ENCODE data around the gene VWA8.

Gene VWA8

GRCh38 chr13:41610404-41610803 is 350.5 kb downstream of the VWA8 start:
- peaks cover 34% of the 10 kb centered on the region for H3K4me1 ChIP-seq (ENCODE audit: insufficient read depth, poor library complexity, severe bottlenecking)
- no peaks in the 10 kb centered on the region for H3K9me3 ChIP-seq (ENCODE audit: severe bottlenecking)
- TF ChIP-seq CTCF (IDR thresholded peaks at IDR 0.05; ENCODE audit: poor library complexity, severe bottlenecking): no peak
- H3K4me3 ChIP-seq (ENCODE audit: severe bottlenecking): no peak overlapping the region
- peak; percentile 99 for ATAC-seq (ENCODE audit: low read depth)
- H3K36me3 ChIP-seq (ENCODE audit: low read depth): peaks cover 30% of the 10 kb centered on the region; the same call in 1 of the 2 replicates
- peak overlapping the region; percentile 95 for H3K27ac ChIP-seq (ENCODE audit: poor library complexity, severe bottlenecking)
- DNase-seq (ENCODE audit: low spot score): peak; percentile 86
- no peaks in the 10 kb centered on the region for H3K27me3 ChIP-seq (ENCODE audit: insufficient read depth, poor library complexity, severe bottlenecking)

- no peak for ATAC-seq (ENCODE audit: low read depth)
- Histone ChIP-seq H3K4me1 (ENCODE audit: insufficient read depth, poor library complexity, severe bottlenecking) (peaks cover 34% of the 10 kb centered on the region), H3K27me3 (ENCODE audit: insufficient read depth, poor library complexity, severe bottlenecking) (no peaks in the 10 kb centered on the region), H3K4me3 (ENCODE audit: severe bottlenecking) (no peak overlapping the region), H3K36me3 (ENCODE audit: low read depth) (peaks cover 30% of the 10 kb centered on the region; the same call in 1 of the 2 replicates), H3K9me3 (ENCODE audit: severe bottlenecking) (no peaks in the 10 kb centered on the region), H3K27ac (ENCODE audit: poor library complexity, severe bottlenecking) (peak overlapping the region; percentile 95)
- DNase-seq (ENCODE audit: low spot score): no peak
- TF ChIP-seq CTCF (IDR thresholded peaks at IDR 0.05; ENCODE audit: poor library complexity, severe bottlenecking): no peak
These were observed 351.1 kb downstream of the VWA8 start for GRCh38 chr13:41609828-41610227.

GRCh38 chr13:41608839-41609177 is 352.1 kb downstream of the VWA8 start:
- DNase-seq (ENCODE audit: low spot score) (no peak), ATAC-seq (ENCODE audit: low read depth) (no peak)
- no peaks in the 10 kb centered on the region for H3K9me3 ChIP-seq (ENCODE audit: severe bottlenecking)
- H3K4me3 ChIP-seq (ENCODE audit: severe bottlenecking): no peak overlapping the region
- no peak overlapping the region for H3K27ac ChIP-seq (ENCODE audit: poor library complexity, severe bottlenecking)
- H3K4me1 ChIP-seq (ENCODE audit: insufficient read depth, poor library complexity, severe bottlenecking): peaks cover 37% of the 10 kb centered on the region
- no peak for TF ChIP-seq CTCF (IDR thresholded peaks at IDR 0.05; ENCODE audit: poor library complexity, severe bottlenecking)
- no peaks in the 10 kb centered on the region for H3K27me3 ChIP-seq (ENCODE audit: insufficient read depth, poor library complexity, severe bottlenecking)
- H3K36me3 ChIP-seq (ENCODE audit: low read depth): peaks cover 30% of the 10 kb centered on the region; the same call in 1 of the 2 replicates

- TF ChIP-seq CTCF (IDR thresholded peaks at IDR 0.05; ENCODE audit: poor library complexity, severe bottlenecking): no peak
- ATAC-seq (ENCODE audit: low read depth) (no peak), DNase-seq (ENCODE audit: low spot score) (no peak)
- Histone ChIP-seq H3K27me3 (ENCODE audit: insufficient read depth, poor library complexity, severe bottlenecking) (no peaks in the 10 kb centered on the region), H3K4me3 (ENCODE audit: severe bottlenecking) (no peak overlapping the region), H3K9me3 (ENCODE audit: severe bottlenecking) (no peaks in the 10 kb centered on the region), H3K27ac (ENCODE audit: poor library complexity, severe bottlenecking) (no peak overlapping the region), H3K4me1 (ENCODE audit: insufficient read depth, poor library complexity, severe bottlenecking) (peaks cover 35% of the 10 kb centered on the region), H3K36me3 (ENCODE audit: low read depth) (peaks cover 27% of the 10 kb centered on the region; the same call in 1 of the 2 replicates)
These were observed 352.6 kb downstream of the VWA8 start for GRCh38 chr13:41608111-41608838.

GRCh38 chr13:41606646-41607045 is 354.3 kb downstream of the VWA8 start:
- Histone ChIP-seq H3K4me3 (ENCODE audit: severe bottlenecking) (no peak overlapping the region), H3K36me3 (ENCODE audit: low read depth) (peaks cover 23% of the 10 kb centered on the region; the same call in 1 of the 2 replicates), H3K27me3 (ENCODE audit: insufficient read depth, poor library complexity, severe bottlenecking) (no peaks in the 10 kb centered on the region), H3K9me3 (ENCODE audit: severe bottlenecking) (no peaks in the 10 kb centered on the region), H3K27ac (ENCODE audit: poor library complexity, severe bottlenecking) (no peak overlapping the region), H3K4me1 (ENCODE audit: insufficient read depth, poor library complexity, severe bottlenecking) (peaks cover 32% of the 10 kb centered on the region)
- DNase-seq (ENCODE audit: low spot score) (no peak), ATAC-seq (ENCODE audit: low read depth) (no peak)
- no peak for TF ChIP-seq CTCF (IDR thresholded peaks at IDR 0.05; ENCODE audit: poor library complexity, severe bottlenecking)
